Muscle of leg (tissue), 16 donors: ENCODE measurements around the gene SLC24A1. TPM values are rescaled to one million over a fixed set of nuclear protein-coding genes. Genes with fewer than 3 reads are reported as not detected.

Source experiments
- DNase-seq: peaks from one replicate; pipeline ENCODE4 v3.0.0; 2013
- H3K27ac ChIP-seq: one replicate; pipeline ENCODE4 v1.5.1; 2013; ENCODE audit warnings: mild to moderate bottlenecking, low read length, control low read depth
- H3K27me3 ChIP-seq: one replicate; pipeline ENCODE4 v1.6.1; 2013; ENCODE audit warnings: low read length; ENCODE audit not compliant: control insufficient read depth, insufficient read depth
- H3K36me3 ChIP-seq: one replicate; pipeline ENCODE4 v1.6.1; 2013; ENCODE audit warnings: low read length; ENCODE audit not compliant: control insufficient read depth, insufficient read depth
- H3K4me1 ChIP-seq: one replicate; pipeline ENCODE4 v1.6.1; 2013; ENCODE audit warnings: low read length; ENCODE audit not compliant: control insufficient read depth, insufficient read depth
- H3K4me3 ChIP-seq: one replicate; pipeline ENCODE4 v1.5.1; 2013; ENCODE audit warnings: low read length, control low read depth
- H3K9me3 ChIP-seq: replicated peaks from 2 replicates; pipeline ENCODE4 v1.6.1; 2013; ENCODE audit warnings: low read depth, low read length; ENCODE audit not compliant: control insufficient read depth
- WGBS: methylation state at CpG from one replicate; pipeline ENCODE4 v1.1.5; 2013; ENCODE audit warnings: missing lambda C conversion rate; ENCODE audit not compliant: insufficient coverage; 5-methylcytosine and 5-hydroxymethylcytosine counted together
- long read RNA-seq, 11 donors: transcript quantifications; one replicate each; lab custom pipeline, GENCODE V29; 2026
- polyA plus RNA-seq, 8 donors: library from polyadenylated mRNA; unstranded; fragments of 120-200 nt; gene quantifications; one replicate each; pipeline versions ENCODE4 v1.2.1 to v1.2.3, GENCODE V29; 2013; ENCODE audit warnings: inconsistent platforms in 1 of 8, low replicate concordance in 1 of 8; ENCODE audit not compliant: insufficient read length in 8 of 8, insufficient read depth in 1 of 8
- total RNA-seq: library from RNA; stranded (reverse); fragments of 120-200 nt; gene quantifications from one replicate; pipeline ENCODE4 v1.2.4, GENCODE V29; 2013

Gene SLC24A1
- total RNA-seq: 5.5 TPM
- polyA plus RNA-seq: 10 to 100 TPM in 1 of 8 donors, 1 to 10 TPM in 7; 6.0 to 13.5 (median 7.8) TPM
- long read RNA-seq, donor 1: 0 reads
- long read RNA-seq, donor 2: 0 reads
- long read RNA-seq, donor 3: 0 reads
- long read RNA-seq, donor 4: 0 reads
- long read RNA-seq, donor 5, partial matches to known transcripts: 7 of 7 reads
- long read RNA-seq, donor 5, other reads (novel, unspliced or antisense): 0 of 7 reads
- long read RNA-seq, donor 6: 0 reads
- long read RNA-seq, donor 7, partial matches to known transcripts: 6 of 6 reads
- long read RNA-seq, donor 7, other reads (novel, unspliced or antisense): 0 of 6 reads
- long read RNA-seq, donor 8: 0 reads
- long read RNA-seq, donor 9: 0 reads
- long read RNA-seq, donor 10: 0 reads
- long read RNA-seq, donor 11: 0 reads

DNA sequence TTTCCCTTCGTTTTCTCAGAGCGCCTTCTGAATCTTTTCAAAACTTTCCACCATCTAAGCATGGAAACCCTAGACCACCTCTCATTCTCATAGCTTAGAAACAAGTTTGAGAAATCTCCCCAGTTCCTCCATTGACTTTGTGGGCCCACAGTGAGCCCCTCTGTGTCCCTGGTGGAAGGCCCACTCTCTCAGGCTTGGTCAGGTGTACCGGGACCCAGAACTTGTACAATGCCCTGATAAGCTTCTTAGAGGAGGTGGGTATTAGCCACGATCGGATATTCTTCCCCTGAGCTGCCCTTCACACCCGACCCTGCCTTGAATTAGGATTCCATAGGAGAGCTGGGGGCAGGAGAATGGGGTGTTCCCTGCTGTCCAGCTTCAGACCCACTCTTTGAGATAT is at the start of gene SLC24A1:
SLC24A1 (plus strand) TSS at position 301 of the 400 bp plus-strand sequence. CDS start 2,143 bp downstream, outside the sequence.
- Histone ChIP-seq H3K27ac (no peak within 1 kb of the TSS), H3K9me3 (no peaks in the 10 kb centered on the region), H3K27me3 (no peaks in the 10 kb centered on the region), H3K4me3 (no peak within 1 kb of the TSS), H3K36me3 (peaks cover 16% of the 10 kb centered on the region), H3K4me1 (no peaks in the 10 kb centered on the region)
- DNase-seq: no peak
- WGBS: 92% methylated on average over 2 of the region's 6 CpGs

- H3K27ac ChIP-seq: no peak overlapping the region
- no peaks in the 10 kb centered on the region for H3K4me1 ChIP-seq
- H3K4me3 ChIP-seq: no peak overlapping the region
- no peaks in the 10 kb centered on the region for H3K27me3 ChIP-seq
- peaks cover 46% of the 10 kb centered on the region for H3K36me3 ChIP-seq
- WGBS: no CpG with 5 or more reads among the region's 2 CpGs
- peaks cover 2% of the 10 kb centered on the region for H3K9me3 ChIP-seq
- no peak for DNase-seq
Observed at GRCh38 chr15:65571971-65572370, 49.8 kb upstream of the SLC24A1 start.

DNA sequence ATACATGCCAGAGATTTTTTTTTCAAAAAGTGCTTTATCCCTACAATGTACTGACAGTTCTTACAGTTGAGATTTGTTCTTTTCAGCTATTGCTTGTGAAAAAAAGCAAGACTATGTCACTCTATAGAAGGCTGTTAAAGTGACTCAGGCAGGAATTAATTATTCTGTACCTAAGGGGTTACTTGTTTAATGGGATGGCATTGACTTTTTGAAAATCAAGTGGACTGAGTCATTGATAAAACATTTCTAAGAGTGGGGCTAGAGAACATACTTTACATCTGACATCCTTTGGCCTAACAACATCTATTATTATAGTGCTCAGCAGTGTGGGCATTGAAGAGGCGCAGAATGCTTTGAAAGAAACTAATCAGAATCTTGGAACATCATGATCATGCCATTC is 45.1 kb upstream of the SLC24A1 start:
- H3K27me3 ChIP-seq: no peaks in the 10 kb centered on the region
- no peak overlapping the region for H3K4me3 ChIP-seq
- H3K4me1 ChIP-seq: no peaks in the 10 kb centered on the region
- H3K27ac ChIP-seq: no peak overlapping the region
- H3K36me3 ChIP-seq: peaks cover 49% of the 10 kb centered on the region
- WGBS: no CpG with 5 or more reads among the region's 1 CpG
- no peak for DNase-seq
- no peaks in the 10 kb centered on the region for H3K9me3 ChIP-seq

DNA sequence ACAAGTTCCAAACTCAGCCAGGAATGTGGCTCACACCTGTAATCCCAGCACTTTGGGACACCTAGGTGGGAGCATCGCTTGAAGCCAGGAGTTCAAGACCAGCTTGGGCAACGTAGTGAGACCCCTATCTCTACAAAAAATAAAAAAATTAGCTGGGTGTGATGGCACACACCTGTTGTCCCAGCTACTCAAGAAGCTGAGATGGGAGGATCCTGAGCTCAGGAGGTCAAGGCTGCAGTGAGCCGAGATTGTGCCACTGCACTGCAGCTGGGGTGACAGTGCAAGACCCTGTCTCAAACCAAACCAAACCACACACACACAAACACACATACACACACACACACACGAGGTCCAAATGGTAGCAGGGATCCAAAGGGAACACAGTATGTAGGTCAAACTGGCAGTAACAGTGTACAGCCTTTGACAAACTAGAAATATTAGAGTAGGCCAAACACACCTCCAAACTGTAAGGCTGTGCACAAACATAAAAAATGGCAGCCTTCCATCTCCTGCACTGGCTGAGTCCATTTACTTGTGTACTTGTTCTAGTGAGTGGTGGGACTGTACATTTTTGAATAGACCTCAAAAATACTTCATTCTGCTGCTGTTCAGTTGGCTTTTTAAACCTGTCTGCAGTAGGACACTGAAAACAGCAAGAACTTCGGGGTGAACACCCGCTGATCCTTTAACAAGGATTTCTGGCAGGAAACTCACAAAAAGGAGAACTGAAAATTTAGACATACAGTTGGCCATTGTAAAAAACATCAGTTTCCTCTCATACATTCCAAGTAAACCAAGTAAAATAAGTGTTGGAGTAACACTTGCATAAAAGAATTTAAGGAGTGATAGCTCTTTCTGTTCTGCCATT is 44.4 kb upstream of the SLC24A1 start:
- DNase-seq: peak; percentile 5
- Histone ChIP-seq H3K4me1 (no peaks in the 10 kb centered on the region), H3K27ac (no peak overlapping the region), H3K4me3 (no peak overlapping the region), H3K9me3 (no peaks in the 10 kb centered on the region), H3K27me3 (no peaks in the 10 kb centered on the region), H3K36me3 (peaks cover 45% of the 10 kb centered on the region)
- 60% methylated on average over 1 of the region's 6 CpGs for WGBS

DNA sequence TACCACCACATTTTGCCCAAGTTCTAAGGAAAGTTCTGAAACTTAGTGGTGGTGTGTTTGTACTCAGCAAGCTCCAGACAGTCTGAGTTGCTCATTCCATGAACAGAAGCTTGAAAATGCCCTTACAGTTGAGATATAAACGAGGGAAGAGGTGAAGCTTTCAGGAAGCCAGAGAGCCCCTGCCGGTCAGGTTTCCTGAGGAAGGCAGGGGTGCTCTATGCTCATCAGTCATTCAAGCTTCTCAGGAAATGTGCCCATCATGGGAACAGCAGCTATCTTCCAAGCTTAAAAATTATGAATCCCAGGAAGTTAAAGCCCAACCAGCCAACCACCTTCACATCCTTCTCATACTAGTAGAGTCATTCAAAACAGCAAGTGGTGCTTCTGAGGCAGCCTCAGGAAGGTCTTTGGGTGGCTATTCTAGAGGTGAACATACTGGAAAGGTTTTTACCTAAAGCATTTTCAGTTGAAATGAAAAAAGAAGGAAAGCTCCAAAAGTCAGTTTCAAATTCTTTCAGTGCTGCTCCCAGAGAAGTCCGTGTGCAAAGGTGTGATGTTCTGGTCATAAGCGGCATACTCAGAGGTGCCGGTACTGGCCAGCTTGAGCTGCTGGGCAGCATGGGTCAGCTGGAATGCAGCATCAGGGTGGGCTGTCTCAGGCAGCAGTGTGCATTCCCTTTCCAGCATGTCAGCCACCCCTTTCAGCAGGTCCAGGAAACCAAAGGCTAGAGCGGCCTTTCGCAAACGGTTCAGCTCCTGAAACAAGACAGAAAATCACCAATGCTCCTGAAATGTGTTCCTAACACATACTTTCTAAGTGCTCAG is 42.6 kb upstream of the SLC24A1 start:
- H3K9me3 ChIP-seq: no peaks in the 10 kb centered on the region
- 79% methylated on average over 8 of the region's 8 CpGs for WGBS
- H3K4me1 ChIP-seq: no peaks in the 10 kb centered on the region
- no peak overlapping the region for H3K4me3 ChIP-seq
- H3K27ac ChIP-seq: no peak overlapping the region
- no peaks in the 10 kb centered on the region for H3K27me3 ChIP-seq
- H3K36me3 ChIP-seq: peaks cover 44% of the 10 kb centered on the region
- DNase-seq: no peak

GRCh38 chr15:65579762-65580161 is 42.0 kb upstream of the SLC24A1 start:
- Histone ChIP-seq H3K9me3 (no peaks in the 10 kb centered on the region), H3K4me1 (no peaks in the 10 kb centered on the region), H3K36me3 (peaks cover 43% of the 10 kb centered on the region), H3K27ac (no peak overlapping the region), H3K4me3 (no peak overlapping the region), H3K27me3 (no peaks in the 10 kb centered on the region)
- no peak for DNase-seq
- WGBS: no CpG with 5 or more reads among the region's 3 CpGs

DNA sequence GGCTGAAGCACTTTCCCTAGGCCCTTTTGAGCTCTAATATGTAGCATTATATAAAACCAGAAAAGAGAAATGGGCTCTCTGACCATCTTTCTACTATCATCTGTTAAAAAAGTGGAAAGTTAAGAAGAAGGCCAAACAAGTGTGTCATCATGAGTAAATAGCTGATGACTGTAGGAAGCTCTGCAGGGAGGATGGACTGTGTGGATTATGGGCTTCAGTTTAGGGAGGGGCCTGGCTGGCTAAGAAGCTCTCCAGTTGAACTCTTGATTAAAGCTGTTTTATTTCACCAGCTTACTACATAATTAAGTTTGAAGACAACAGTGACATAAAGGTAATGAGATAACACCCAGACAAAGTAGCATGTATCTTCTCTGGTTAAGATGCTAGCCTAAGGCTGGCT is 41.5 kb upstream of the SLC24A1 start:
- Histone ChIP-seq H3K9me3 (no peaks in the 10 kb centered on the region), H3K36me3 (peaks cover 43% of the 10 kb centered on the region), H3K4me1 (no peaks in the 10 kb centered on the region), H3K27me3 (no peaks in the 10 kb centered on the region), H3K4me3 (no peak overlapping the region), H3K27ac (no peak overlapping the region)
- DNase-seq: no peak

DNA sequence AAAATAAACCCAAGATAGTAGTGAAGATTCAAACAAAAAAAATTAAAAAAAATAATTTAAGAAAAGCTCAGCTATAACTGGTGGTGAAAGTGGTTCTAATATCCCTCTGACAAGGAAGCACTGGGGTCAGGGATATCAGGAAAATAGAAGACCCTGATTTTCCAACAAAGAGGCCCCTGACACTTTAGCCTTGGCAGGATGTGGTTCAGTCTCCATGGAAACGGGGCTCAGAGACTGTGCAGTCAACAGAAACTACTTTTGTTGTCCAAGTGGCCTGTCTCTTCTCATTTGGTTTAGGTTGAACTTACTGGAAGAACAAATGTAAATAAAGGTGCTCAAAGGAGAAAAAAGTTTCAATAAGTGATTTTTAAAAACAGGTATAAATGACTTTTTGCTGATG is 38.0 kb upstream of the SLC24A1 start:
- Histone ChIP-seq H3K9me3 (no peaks in the 10 kb centered on the region), H3K4me1 (no peaks in the 10 kb centered on the region), H3K4me3 (no peak overlapping the region), H3K27me3 (no peaks in the 10 kb centered on the region), H3K36me3 (peaks cover 42% of the 10 kb centered on the region), H3K27ac (peak overlapping the region; percentile 44)
- WGBS: 67% methylated on average over 1 of the region's 1 CpG
- peak; percentile 44 for DNase-seq

GRCh38 chr15:65584241-65584640 is 37.5 kb upstream of the SLC24A1 start:
- Histone ChIP-seq H3K36me3 (peaks cover 41% of the 10 kb centered on the region), H3K9me3 (no peaks in the 10 kb centered on the region), H3K4me3 (no peak overlapping the region), H3K27me3 (no peaks in the 10 kb centered on the region), H3K27ac (no peak overlapping the region), H3K4me1 (no peaks in the 10 kb centered on the region)
- DNase-seq: no peak

GRCh38 chr15:65587094-65587493 is 34.6 kb upstream of the SLC24A1 start:
- no peaks in the 10 kb centered on the region for H3K9me3 ChIP-seq
- H3K36me3 ChIP-seq: peaks cover 45% of the 10 kb centered on the region
- WGBS: no CpG with 5 or more reads among the region's 1 CpG
- no peak overlapping the region for H3K4me3 ChIP-seq
- no peak overlapping the region for H3K27ac ChIP-seq
- no peaks in the 10 kb centered on the region for H3K27me3 ChIP-seq
- no peaks in the 10 kb centered on the region for H3K4me1 ChIP-seq
- no peak for DNase-seq
